Measurements from ENCODE around the gene BEGAIN.

DNA sequence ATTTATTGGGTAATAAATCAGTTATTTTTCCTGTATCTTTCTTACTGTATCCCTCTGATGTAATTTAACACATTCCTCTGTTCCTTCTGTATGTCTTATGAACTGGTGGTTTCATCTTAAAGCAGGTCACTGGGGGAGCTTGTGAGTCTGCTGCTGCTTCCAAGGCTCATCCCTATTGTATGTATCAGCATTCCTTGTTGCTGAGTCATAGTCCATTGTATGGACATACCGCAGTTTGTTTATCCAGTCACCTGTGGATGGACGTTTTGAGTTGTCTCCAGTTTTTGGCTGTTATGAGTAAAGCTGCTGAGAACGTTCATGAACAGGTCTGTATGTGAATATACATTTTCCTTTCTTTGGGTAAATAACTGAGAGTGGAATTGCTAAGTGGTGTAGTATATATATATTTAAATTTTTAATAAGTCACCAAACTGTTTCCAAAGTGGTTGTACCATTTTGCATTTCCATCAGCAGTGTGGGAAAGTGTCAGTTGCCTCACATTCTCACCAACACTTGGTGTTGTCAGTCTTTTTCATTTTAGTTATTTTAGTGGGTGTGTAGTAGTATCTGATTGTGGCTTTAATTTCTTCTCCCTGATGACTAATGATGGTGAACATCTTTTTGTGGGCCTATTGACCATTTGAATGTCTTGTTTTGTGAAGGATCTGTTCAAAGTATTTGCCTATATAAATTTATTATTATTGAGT lies 82.7 kb downstream of the BEGAIN start:
- TF ChIP-seq, protein P1, sequence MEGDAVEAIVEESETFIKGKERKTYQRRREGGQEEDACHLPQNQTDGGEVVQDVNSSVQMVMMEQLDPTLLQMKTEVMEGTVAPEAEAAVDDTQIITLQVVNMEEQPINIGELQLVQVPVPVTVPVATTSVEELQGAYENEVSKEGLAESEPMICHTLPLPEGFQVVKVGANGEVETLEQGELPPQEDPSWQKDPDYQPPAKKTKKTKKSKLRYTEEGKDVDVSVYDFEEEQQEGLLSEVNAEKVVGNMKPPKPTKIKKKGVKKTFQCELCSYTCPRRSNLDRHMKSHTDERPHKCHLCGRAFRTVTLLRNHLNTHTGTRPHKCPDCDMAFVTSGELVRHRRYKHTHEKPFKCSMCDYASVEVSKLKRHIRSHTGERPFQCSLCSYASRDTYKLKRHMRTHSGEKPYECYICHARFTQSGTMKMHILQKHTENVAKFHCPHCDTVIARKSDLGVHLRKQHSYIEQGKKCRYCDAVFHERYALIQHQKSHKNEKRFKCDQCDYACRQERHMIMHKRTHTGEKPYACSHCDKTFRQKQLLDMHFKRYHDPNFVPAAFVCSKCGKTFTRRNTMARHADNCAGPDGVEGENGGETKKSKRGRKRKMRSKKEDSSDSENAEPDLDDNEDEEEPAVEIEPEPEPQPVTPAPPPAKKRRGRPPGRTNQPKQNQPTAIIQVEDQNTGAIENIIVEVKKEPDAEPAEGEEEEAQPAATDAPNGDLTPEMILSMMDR (conservative IDR thresholded peaks at IDR 0.05), result no peak
- no peak for TF ChIP-seq EZH2 (IDR thresholded peaks at IDR 0.05; ENCODE audit: low read depth)
